HG03103 (cell line): Measurements from ENCODE around the gene CCDC40.
"Not testable (repeated sequence)": the region's sequence is repeated elsewhere in the genome, so short reads cannot be mapped to it uniquely, and the experiment has no call there.

Source experiments
- ATAC-seq: cut with Tn5 transposase; IDR thresholded peaks from one replicate; pipeline ENCODE4 v1.9.1; 2021; ENCODE audit warnings: low read depth; ENCODE audit not compliant: unreplicated experiment

Gene CCDC40, protein sequence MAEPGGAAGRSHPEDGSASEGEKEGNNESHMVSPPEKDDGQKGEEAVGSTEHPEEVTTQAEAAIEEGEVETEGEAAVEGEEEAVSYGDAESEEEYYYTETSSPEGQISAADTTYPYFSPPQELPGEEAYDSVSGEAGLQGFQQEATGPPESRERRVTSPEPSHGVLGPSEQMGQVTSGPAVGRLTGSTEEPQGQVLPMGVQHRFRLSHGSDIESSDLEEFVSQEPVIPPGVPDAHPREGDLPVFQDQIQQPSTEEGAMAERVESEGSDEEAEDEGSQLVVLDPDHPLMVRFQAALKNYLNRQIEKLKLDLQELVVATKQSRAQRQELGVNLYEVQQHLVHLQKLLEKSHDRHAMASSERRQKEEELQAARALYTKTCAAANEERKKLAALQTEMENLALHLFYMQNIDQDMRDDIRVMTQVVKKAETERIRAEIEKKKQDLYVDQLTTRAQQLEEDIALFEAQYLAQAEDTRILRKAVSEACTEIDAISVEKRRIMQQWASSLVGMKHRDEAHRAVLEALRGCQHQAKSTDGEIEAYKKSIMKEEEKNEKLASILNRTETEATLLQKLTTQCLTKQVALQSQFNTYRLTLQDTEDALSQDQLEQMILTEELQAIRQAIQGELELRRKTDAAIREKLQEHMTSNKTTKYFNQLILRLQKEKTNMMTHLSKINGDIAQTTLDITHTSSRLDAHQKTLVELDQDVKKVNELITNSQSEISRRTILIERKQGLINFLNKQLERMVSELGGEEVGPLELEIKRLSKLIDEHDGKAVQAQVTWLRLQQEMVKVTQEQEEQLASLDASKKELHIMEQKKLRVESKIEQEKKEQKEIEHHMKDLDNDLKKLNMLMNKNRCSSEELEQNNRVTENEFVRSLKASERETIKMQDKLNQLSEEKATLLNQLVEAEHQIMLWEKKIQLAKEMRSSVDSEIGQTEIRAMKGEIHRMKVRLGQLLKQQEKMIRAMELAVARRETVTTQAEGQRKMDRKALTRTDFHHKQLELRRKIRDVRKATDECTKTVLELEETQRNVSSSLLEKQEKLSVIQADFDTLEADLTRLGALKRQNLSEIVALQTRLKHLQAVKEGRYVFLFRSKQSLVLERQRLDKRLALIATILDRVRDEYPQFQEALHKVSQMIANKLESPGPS

DNA sequence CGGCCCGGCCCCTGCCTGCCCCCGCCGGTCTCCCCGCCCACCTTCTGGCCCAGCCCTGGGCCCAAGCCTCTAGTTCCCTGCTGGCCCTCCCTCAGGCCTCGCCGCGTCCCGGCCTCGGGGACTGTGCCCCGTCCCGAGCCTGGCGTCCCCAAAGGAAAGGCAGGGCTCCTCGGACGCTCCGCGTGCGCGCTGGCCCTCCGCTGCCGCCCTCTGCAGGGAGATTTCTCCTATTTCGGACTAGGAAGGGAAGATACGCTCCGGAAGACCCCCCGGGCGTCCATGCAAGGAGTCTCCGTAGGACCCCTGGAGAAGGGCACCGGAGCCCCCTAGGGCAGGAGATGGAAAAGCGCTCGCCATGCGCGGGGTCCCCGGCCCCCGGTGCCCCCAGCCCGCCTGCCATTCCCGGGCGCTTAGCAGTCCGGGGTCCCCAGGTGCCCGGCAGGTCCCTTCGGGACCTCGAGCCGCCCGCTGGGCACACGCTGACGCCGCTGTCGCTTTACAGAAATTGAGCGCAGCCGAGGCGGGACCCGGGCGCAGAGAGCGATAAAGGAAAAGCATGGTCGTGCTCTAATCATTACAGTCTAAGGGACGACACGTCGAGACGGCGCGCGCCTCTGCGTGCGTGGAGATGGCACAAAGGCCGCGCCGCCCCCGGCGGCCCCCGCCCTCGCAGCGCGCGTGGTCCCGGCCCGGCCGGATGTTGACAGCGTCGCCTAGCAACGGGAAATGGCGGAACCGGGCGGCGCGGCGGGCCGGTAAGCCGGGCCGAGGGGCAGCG, at the start of gene CCDC40:
TSS of gene CCDC40 (plus strand) at position 706 of the 778 bp plus-strand sequence. CDS start at position 727, 21 bp downstream.
- ATAC-seq, result peak; percentile 47

DNA sequence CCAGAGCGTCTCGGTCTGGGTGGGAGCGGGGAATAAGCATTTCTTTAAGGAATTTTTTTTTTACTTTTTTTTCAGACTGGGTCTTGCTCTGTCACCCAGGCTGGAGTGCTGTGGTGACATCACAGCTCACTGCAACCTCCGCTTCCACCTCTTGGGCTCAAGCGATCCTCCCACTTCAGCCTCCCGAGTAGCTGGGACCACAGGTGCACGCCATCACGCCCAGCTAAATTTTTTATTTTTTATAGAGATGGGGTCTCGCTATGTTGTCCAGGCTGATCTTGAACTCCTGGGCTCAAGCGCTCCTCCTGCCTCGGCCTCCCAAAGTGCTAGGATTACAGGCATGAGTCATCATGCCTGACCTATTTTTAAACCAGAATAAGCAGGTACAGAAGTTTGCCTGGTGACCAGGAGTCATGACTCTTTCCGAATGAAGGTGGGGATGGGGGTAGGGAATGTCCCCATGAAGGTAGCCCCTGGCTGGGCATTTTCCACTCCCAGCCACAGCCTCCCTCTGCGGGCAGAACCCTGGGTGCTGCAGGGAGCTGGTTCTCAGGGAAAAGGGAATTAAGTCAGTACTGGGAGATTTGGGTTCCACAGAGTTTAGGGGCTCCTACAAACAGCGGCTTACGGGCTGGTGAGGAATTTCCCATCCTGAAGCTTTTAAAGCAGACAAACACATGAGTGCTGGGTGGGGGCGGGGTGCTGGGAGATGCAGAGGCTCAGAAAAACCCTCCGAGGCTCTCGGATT, 49.1 kb upstream of the CCDC40 start:
- no peak for ATAC-seq

DNA sequence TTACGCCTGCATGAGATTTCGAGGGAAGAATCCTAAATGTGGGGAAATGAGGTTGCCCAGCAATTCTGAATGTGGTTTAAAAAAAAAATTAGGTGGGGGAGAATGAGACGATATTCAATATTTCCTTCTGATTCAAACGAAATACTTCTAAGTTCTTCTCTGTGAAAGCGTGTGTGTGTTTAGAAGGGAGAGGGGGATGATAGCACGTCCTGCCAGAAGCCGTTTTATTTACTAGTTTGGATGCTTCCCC, 48.6 kb upstream of the CCDC40 start:
- no peak for ATAC-seq

DNA sequence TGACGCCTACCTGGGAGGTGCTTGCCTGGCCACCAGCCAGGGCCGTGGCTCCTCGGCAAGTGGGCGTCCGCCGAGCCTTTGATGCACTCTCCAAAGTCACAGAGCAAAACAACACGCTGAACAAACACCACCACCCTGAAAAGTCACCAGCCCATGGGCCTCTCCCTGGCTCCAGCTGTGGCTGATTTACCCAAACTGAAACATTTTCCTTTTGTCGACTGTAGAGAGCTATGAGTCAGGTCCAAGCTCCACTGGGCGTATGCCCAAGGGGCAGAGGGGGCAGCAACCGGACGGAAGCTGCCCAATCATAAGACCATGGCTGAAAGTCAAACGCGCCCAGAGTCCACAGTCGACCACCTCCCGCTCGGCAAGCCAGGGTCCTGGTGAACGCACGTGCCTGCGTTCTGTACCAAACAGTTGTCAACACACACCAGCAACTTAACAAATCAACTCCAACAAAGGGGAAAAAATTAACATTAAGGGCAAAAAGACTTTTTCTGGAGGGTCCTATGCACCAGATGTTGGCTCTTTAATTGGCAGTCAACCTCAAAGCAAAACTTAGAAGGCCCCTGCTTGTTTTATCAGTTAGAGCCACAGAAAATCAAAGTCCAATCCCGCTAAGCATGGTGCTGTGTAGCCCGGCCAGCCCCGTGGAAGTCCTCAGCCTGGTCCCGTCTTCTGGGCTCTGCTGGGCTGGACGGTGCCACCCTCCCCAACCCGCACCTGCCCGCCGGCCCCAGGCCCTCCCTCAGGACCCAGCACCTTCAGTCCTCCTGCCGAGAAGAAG, 48.1 kb upstream of the CCDC40 start:
- ATAC-seq, result no peak

DNA sequence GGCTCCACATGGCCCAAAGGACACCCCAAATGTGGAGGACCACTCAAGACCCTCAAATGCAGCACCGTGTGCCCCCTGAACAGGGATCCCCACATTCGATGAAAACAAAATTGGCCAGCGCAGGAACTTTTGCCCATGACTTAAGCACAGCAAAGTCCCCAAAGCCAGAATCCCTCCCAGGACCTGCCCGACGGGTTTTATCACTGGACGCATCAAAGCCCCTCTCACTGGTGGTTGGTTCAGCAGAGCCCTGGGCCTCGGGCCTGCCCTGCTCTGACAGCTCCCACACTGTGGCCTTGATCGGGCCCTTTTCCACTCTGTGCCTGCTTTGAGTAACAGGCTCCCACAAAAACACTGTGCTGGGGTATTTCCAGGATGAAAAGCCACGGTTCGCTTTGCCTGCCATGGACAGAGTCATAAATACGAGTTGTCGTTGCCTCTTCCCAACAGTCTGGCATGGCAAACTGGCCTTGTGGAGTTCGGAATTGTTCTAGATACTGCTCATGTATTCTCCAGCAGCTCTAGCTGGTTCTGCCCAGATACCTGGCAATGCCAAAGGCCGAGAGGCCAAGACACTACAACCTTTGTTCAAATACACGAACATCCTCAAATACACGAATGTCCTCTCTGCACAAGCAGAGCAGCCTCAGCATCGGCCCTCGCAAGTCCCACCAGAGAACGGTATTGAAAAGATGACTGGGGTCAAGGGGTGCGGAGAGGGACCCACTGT, 47.2 kb upstream of the CCDC40 start:
- no peak for ATAC-seq

DNA sequence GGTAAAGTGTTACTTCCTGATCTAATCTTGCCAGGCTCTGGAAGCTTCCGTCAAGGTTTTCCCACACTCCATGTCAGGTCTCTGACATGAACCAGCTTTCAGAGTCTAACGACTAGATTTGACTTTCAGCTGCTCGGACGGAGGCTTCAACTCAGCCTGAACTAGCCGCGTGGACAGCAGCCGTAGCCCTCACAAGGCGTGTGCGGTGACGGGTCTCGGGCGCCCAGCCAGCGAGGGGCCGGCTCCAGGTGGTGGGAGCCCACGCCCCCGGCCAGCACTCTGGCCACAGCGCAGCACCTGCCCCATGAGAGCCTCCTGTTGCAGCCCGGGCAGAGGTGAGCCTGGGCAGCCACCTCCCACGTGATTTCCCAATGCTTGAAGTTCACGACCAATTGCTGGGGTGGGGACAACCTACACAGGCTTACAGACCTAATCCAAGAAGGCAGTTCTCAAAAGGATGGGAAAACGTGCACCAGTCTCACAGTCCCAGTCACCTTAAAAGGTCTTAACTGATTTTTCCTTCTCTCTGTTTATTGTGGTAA, 46.3 kb upstream of the CCDC40 start:
- ATAC-seq, result no peak

DNA sequence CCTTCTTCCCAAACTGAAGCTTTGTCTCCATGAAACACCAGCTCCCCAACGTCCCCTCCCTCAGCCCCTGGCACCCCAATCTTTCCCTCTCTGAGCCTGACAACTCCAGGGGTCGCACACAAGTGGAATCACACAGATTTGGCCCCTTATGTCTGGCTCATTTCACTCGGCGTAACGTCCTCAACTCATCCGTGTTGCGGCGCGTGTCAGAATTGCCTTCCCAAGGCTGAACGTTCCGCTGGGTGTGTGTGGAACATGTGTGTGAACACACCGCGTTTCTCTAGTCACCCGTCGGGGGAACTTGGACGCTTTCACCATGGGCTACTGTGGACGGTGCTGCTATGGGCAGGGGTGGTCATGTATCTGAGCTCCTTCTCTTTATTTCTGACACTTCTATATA, 45.7 kb upstream of the CCDC40 start:
- ATAC-seq, result no peak

DNA sequence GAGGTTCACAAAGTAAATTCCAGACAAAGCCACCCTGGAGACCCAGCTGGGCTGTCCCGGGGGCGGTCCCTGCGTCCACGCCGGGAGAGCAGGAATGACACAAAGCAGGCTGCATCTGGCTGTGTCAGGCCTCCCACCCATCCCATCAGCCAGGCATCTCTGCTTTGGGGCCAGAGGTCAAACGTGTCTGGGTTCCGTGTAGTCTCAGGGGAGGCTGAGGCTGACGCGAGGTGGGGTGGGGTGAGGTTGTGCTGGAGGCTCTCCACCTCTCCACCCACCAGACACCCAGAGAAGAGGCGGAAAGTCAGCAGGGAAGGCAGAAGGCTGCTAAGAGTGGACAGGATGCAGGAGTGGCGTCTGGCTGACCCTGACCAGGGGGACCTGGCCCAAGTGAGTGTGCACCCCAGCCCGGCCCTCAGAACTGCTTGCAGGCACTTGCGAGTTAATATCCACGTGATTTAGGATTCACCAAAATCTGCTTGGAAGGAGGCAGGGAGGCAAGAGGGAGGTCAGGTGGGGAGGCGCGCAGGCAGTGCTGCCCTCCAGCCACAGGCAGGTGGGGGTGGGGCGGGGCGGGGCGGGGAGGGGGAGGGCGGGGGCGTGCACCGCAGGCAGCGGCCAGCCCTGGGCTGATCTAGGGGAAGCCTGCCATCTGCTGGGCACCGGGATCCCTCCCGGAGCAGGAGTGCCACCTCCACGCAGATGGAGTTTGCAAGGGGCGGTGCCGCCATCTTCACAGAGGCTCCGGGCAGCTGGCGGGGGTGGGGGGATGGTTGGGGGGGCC, 45.1 kb upstream of the CCDC40 start:
- ATAC-seq, result no peak

DNA sequence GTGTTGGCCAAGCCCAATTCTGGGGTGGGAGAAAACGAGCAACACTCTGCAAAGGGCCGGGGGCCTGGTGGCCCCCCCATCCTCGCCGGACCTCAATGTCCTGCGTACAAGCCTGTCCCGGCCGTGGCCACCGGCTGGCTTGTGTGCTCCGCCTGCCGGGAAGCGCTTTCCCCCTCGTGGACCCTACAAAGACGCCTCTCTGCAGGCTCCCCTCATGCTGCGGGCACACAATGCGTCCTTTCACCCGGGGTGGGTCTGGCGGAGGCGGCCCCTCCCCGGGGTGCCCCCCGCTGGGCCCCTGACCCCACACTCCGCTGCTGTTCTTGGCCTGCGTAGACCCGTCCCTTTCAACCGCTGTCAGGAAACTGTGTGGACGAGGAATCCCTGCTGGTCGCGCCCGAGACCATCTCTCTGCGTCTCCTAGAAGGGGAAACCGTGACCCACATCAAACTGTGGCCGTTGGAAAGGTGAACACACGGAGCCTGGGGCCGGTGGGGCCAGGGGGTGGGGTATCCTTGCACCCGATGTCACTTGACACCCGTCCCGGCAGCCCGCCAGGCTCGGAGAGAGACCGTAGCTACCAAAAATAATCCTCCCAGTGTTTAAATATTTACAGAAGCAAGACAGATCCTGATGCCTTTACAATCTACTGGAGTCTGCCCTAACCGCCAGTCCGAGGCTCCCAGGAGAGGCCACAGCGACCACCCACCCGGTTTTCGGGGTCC, 44.4 kb upstream of the CCDC40 start:
- ATAC-seq, result no peak

DNA sequence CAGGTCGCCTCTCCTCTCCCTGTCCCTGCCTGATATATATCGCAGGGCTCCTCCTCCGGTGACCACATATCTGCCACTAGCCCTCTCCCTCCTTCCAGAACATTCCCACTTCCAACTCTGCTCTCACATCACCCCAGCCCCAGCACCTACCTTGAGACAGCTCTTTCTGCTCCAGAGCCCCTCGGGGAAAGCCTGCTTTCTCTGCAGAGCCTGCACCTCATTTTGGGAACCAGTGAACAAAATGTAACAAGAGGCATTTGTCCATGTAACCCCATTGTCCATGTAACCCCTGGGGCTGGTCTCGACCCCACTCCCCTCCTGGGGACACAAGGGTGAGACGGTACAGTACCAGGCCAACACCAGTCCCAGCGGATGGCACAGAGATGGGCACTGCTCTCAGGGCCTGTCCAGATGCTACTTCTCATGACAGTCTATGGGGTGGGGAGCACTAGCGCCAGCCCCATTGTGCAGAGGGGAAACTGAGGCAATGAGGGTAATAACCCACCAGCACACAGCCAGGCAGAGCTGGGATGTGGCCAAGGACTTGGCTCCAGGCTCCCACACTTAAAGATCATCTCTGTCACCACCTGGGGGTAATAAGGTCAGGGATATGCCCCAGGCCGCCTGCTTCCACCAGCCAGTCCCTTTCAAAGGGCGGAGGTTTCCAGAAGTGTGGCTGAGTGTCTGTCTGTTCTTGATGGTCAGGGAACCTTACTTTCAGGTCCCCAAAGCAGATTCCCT, 43.6 kb upstream of the CCDC40 start:
- no peak for ATAC-seq

DNA sequence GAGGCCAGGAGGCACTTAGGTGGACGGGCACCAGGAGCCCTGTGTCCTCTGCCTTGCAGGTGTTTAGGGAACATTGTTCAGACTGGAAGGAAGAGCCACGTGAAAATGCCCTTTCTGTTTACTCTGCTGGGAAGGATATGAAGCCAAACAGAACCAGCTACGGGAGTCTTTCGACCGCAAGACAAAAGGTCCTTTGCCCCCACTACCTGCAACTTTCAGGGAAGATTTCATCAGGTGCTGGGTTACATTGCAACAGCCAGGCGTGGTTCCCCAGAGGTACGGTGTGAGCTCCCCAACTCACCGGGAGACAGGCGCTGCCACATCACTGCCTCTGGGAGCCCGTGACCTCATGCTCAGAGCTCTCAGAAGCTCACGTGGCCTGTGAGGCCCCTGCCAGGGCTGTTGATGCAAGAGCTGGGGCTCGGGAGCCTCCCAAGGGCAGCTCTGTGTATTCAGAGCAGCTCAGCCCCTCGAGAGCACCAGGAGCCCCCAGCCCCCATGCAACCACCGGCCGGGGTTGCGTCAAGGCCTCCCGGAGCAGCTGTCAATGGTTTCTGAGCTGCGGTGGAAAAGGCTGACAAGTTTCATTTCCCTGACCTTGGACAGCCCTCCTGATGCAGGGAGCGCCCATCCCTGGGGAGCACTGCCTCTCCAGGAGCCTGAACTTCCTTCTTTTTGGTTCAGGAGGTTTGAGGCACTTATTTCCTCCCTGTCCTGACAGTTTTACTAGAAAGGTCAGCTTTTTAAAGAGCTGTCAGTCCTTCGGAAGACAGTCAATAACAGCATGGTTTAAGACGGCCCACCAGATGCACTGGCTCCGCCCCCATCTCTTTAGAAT, 42.8 kb upstream of the CCDC40 start:
- no peak for ATAC-seq

DNA sequence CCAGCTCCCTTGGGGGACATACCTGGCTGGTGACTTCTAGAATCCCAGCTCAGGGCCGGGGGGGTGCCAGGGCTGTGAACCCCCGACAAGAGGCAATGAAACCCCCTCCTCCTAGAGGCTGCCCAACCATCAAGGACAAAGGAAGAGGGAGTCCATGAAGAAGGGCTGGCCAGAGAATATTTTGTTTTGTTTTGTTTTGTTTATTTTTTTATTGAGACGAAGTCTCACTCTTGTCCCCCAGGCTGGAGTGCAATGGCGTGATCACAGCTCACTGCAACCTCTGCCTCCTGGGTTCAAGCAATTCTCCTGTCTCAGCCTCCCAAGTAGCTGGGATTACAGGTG, 42.2 kb upstream of the CCDC40 start:
- ATAC-seq, result not testable (repeated sequence)

DNA sequence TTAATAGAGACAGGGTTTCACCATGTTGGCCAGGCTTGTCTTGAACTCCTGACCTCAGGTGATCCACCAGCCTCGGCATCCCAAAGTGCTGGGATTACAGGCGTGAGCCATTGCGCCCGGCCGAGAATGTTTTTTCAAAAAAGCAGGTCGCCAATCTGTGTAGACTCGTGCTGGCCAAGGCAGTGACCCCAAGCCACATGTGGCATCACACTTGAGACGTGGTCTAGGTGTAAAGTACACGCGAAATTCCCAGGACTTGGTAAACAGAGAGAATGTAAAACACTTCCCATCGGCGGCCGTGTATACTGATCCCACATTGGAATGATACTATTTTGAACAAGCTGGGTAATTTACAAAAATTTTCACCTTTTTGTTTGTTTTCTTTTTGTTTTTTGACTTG, 41.8 kb upstream of the CCDC40 start:
- no peak for ATAC-seq

DNA sequence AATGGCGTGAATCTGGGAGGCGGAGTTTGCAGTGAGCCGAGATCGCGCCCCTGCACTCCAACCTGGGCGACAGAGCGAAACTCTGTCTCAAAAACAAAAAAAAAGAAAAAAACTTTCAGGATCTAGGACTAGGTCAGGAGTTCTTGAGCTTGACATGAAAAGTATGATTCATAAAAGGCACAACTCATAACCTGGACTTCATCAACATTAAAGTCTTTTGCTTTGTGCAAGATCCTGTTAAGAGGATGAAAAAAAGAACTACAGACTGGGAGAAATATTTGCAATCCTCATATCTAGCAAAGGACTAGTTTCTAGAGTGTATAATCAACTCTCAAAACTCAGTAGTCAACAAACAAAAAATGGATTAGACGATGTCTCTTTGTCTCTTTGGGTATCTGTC, 40.7 kb upstream of the CCDC40 start:
- no peak for ATAC-seq

DNA sequence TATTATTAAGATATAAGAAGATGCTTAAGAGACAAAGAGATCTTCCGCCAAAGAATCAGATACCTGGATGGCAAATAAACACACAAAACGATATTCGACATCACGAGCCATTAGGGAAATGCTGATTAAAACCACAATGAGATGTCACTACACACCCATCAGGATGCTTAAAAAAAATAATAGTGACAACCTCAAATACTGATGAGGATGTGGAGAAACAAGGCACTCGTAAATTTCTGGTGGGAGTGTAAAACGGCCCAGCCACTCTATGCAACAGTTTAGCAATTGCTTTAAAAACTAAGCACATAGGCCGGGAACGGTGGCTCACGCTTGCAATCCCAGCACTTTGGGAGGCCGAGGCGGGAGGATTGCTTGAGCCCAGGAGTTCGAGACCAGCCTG, 40.2 kb upstream of the CCDC40 start:
- ATAC-seq, result no peak
